ENCODE data around the gene PRRC1. TPM values are rescaled to one million over a fixed set of nuclear protein-coding genes. Genes with fewer than 3 reads are reported as not detected.

Gene PRRC1
- total RNA-seq, 2 donors from 2014 or later: 25.1 to 29.1 TPM

GRCh38 chr5:127582773-127583370 is 65.4 kb downstream of the PRRC1 start:
- no peaks in the 10 kb centered on the region for H3K27me3 ChIP-seq
- H3K9me3 ChIP-seq: no peaks in the 10 kb centered on the region
- no peaks in the 10 kb centered on the region for H3K36me3 ChIP-seq (replicated peaks in 1 of 2; ENCODE audit: insufficient read depth in 1 of 2, low read depth in 2 of 2)
- no peaks in the 10 kb centered on the region for H3K4me1 ChIP-seq
- H3K4me3 ChIP-seq: no peak overlapping the region
- 56 to 87% methylated on average over 3 of the region's 3 CpGs for WGBS, 2 donors
- DNase-seq (no peak), ATAC-seq (no peak)
- intact Hi-C loops (cut with DNase I): no loop called here
- H3K27ac ChIP-seq: no peak overlapping the region
- TF ChIP-seq CTCF (IDR thresholded peaks at IDR 0.05): no peak
- TF ChIP-seq POLR2A (IDR thresholded peaks at IDR 0.05): no peak

- intact Hi-C loops (cut with DNase I): no loop called here
- no peak overlapping the region for H3K4me3 ChIP-seq
- H3K27ac ChIP-seq: no peak overlapping the region
- DNase-seq: no peak
- no peaks in the 10 kb centered on the region for H3K36me3 ChIP-seq (replicated peaks in 1 of 2; ENCODE audit: insufficient read depth in 1 of 2, low read depth in 2 of 2)
- TF ChIP-seq CTCF (IDR thresholded peaks at IDR 0.05) (no peak), POLR2A (IDR thresholded peaks at IDR 0.05) (no peak)
- 75 to 89% methylated on average over 1 of the region's 1 CpG for WGBS, 2 donors
- no peaks in the 10 kb centered on the region for H3K9me3 ChIP-seq
- no peak for ATAC-seq
- H3K27me3 ChIP-seq: no peaks in the 10 kb centered on the region
- H3K4me1 ChIP-seq: no peaks in the 10 kb centered on the region
Measured at GRCh38 chr5:127583866-127584265, 66.4 kb downstream of the PRRC1 start.

- H3K4me3 ChIP-seq: no peak overlapping the region
- H3K4me1 ChIP-seq: no peaks in the 10 kb centered on the region
- no peaks in the 10 kb centered on the region for H3K36me3 ChIP-seq (replicated peaks in 1 of 2; ENCODE audit: insufficient read depth in 1 of 2, low read depth in 2 of 2)
- intact Hi-C loops (cut with DNase I): no loop called here
- TF ChIP-seq POLR2A (IDR thresholded peaks at IDR 0.05) (no peak), CTCF (IDR thresholded peaks at IDR 0.05) (no peak)
- DNase-seq (no peak), ATAC-seq (no peak)
- H3K27ac ChIP-seq: no peak overlapping the region
- H3K27me3 ChIP-seq: no peaks in the 10 kb centered on the region
- no peaks in the 10 kb centered on the region for H3K9me3 ChIP-seq
- 75 to 91% methylated on average over 3 of the region's 3 CpGs for whole genome bisulfite sequencing, 2 donors
Measured at GRCh38 chr5:127585661-127586060, 68.2 kb downstream of the PRRC1 start.

GRCh38 chr5:127586066-127586770 is 68.8 kb downstream of the PRRC1 start:
- Histone ChIP-seq H3K27ac (no peak overlapping the region), H3K36me3 (replicated peaks in 1 of 2; ENCODE audit: insufficient read depth in 1 of 2, low read depth in 2 of 2) (no peaks in the 10 kb centered on the region), H3K4me1 (no peaks in the 10 kb centered on the region), H3K27me3 (no peaks in the 10 kb centered on the region), H3K4me3 (no peak overlapping the region), H3K9me3 (no peaks in the 10 kb centered on the region)
- WGBS, 2 donors: 48 to 55% methylated on average over 5 of the region's 5 CpGs
- TF ChIP-seq POLR2A (IDR thresholded peaks at IDR 0.05): no peak
- no peak for TF ChIP-seq CTCF (IDR thresholded peaks at IDR 0.05)
- ATAC-seq (no peak), DNase-seq (no peak)
- intact Hi-C loops (cut with DNase I): no loop called here

- Histone ChIP-seq H3K4me1 (no peaks in the 10 kb centered on the region), H3K27ac (no peak overlapping the region), H3K27me3 (no peaks in the 10 kb centered on the region), H3K36me3 (replicated peaks in 1 of 2; ENCODE audit: insufficient read depth in 1 of 2, low read depth in 2 of 2) (no peaks in the 10 kb centered on the region), H3K9me3 (no peaks in the 10 kb centered on the region), H3K4me3 (no peak overlapping the region)
- DNase-seq: no peak
- no peak for ATAC-seq
- no peak for TF ChIP-seq CTCF (IDR thresholded peaks at IDR 0.05)
- no peak for TF ChIP-seq POLR2A (IDR thresholded peaks at IDR 0.05)
- intact Hi-C loops (cut with DNase I): no loop called here
Measured at GRCh38 chr5:127586811-127587210, 69.4 kb downstream of the PRRC1 start.

Measured in body of pancreas (tissue), 4 donors.